Activated T-cell treated with anti-CD3 and anti-CD28 coated beads, Interleukin-2, amount 50 U/mL, for 4 hours (primary cell): ENCODE measurements around the gene PLEKHH1. TPM values are rescaled to one million over a fixed set of nuclear protein-coding genes. Genes with fewer than 3 reads are reported as not detected.

Experiments used
- total RNA-seq, 3 donors: library from RNA; stranded (reverse); gene quantifications; one replicate each; pipeline ENCODE4 v1.2.1, GENCODE V29; 2021

The PLEKHH1 gene
- total RNA-seq, 3 donors from 2014 or later, result 1.1 to 2.3 (median 1.1) TPM

Other genes with a start within 250 kb of the PLEKHH1 start
- gene ATP6V1D, start 173.5 kb upstream of the PLEKHH1 start, total RNA-seq, result 10 to 100 TPM; 22.7 to 30.9 (median 24.8) TPM
- 100 to 1,000 TPM; 377 to 401 (median 392) TPM for gene EIF2S1, start 173.0 kb upstream of the PLEKHH1 start, total RNA-seq
- 1 to 10 TPM; 1.8 to 2.5 (median 2.4) TPM for gene PLEK2, start 121.1 kb upstream of the PLEKHH1 start, total RNA-seq
- 1 to 10 TPM; 3.5 to 4.9 (median 4.2) TPM for gene TMEM229B, start 44.6 kb upstream of the PLEKHH1 start, total RNA-seq
- gene PIGH, start 67.0 kb downstream of the PLEKHH1 start, total RNA-seq, result 10 to 100 TPM; 37.2 to 41.4 (median 39.6) TPM
- gene ARG2, start 86.6 kb downstream of the PLEKHH1 start, total RNA-seq, result 1 to 10 TPM; 3.1 to 4.6 (median 4.3) TPM
- 10 to 100 TPM; 79.2 to 86.8 (median 80.1) TPM for gene VTI1B, start 141.3 kb downstream of the PLEKHH1 start, total RNA-seq
- gene RDH11, start 162.5 kb downstream of the PLEKHH1 start, total RNA-seq, result 10 to 100 TPM; 37.9 to 43.3 (median 42.5) TPM
- under 1 TPM in 1 of 3 donors, not detected in 2; 0.15 TPM for gene RDH12, start 168.6 kb downstream of the PLEKHH1 start, total RNA-seq